GM12878 (cell line): ENCODE measurements around the gene NSUN2. TPM values are rescaled to one million over a fixed set of nuclear protein-coding genes. Genes with fewer than 3 reads are reported as not detected.

ENCODE experiments used
- BHLHE40 ChIP-seq, 2 experiments: fragments of 450-650 bp in 1 of 2; IDR thresholded peaks; 2 replicates each; pipeline ENCODE4 v1.6.1; 2011 to 2017; ENCODE audit warnings: low read depth in 2 of 2, borderline replicate concordance in 1 of 2, improper control_type of control experiment in 1 of 2, low read length in 1 of 2, mild to moderate bottlenecking in 1 of 2
- BMI1 ChIP-seq: fragments of 450-650 bp; IDR thresholded peaks from 2 replicates; pipeline ENCODE4 v1.6.1; 2016; ENCODE audit warnings: mild to moderate bottlenecking, moderate library complexity, borderline replicate concordance
- BRCA1 ChIP-seq: IDR thresholded peaks from 2 replicates; pipeline ENCODE4 v1.6.1; 2011; ENCODE audit warnings: low read depth, low read length, improper control_type of control experiment
- CBX3 ChIP-seq: fragments of 200-600 bp; sonication (generic); IDR thresholded peaks from 2 replicates; pipeline ENCODE4 v1.6.1; 2016; ENCODE audit warnings: low read depth, borderline replicate concordance
- CHD1 ChIP-seq: IDR thresholded peaks from 2 replicates; pipeline ENCODE4 v1.6.1; 2012; ENCODE audit warnings: low read depth, low read length, improper control_type of control experiment
- DPF2 ChIP-seq: fragments of 450-650 bp; IDR thresholded peaks from 2 replicates; pipeline ENCODE4 v1.6.1; 2017; ENCODE audit warnings: mild to moderate bottlenecking
- E2F4 ChIP-seq: IDR thresholded peaks from 2 replicates; pipeline ENCODE4 v1.6.1; 2012; ENCODE audit warnings: low read depth, low read length, improper control_type of control experiment
- ETV6 ChIP-seq, 2 experiments: fragments of 450-650 bp in 1 of 2; IDR thresholded peaks in 1 of 2; conservative IDR thresholded peaks in 1 of 2; 2 replicates each; pipeline ENCODE4 v1.6.1; 2014; ENCODE audit warnings: antibody characterized with exemption in 1 of 2, borderline replicate concordance in 1 of 2, low read depth in 1 of 2, mild to moderate bottlenecking in 1 of 2, moderate library complexity in 1 of 2
- EZH2 ChIP-seq: IDR thresholded peaks from 2 replicates; pipeline ENCODE4 v1.6.1; 2012; ENCODE audit warnings: low read depth, mild to moderate bottlenecking, control low read depth, inconsistent platforms, low read length, borderline replicate concordance; ENCODE audit not compliant: control insufficient read depth
- FOXM1 ChIP-seq: IDR thresholded peaks from 2 replicates; pipeline ENCODE4 v1.6.1; 2012; ENCODE audit warnings: low read depth, mild to moderate bottlenecking, inconsistent platforms, low read length, moderate library complexity
- HDAC6 ChIP-seq: fragments of 200-600 bp; sonication (generic); IDR thresholded peaks from one replicate; pipeline ENCODE4 v1.8.0; 2017; ENCODE audit warnings: antibody characterized with exemption; ENCODE audit not compliant: unreplicated experiment
- MLLT1 ChIP-seq: fragments of 450-650 bp; IDR thresholded peaks from 2 replicates; pipeline ENCODE4 v1.6.1; 2016; ENCODE audit warnings: mild to moderate bottlenecking
- MTA3 ChIP-seq: IDR thresholded peaks from 2 replicates; pipeline ENCODE4 v1.6.1; 2012; ENCODE audit warnings: low read length, inconsistent platforms, borderline replicate concordance
- NR2C1 ChIP-seq: fragments of 450-650 bp; IDR thresholded peaks from 2 replicates; pipeline ENCODE4 v1.6.1; 2017; ENCODE audit warnings: antibody characterized with exemption, mild to moderate bottlenecking, moderate library complexity
- PAX8 ChIP-seq: fragments of 450-650 bp; IDR thresholded peaks from 2 replicates; pipeline ENCODE4 v1.6.1; 2017; ENCODE audit warnings: mild to moderate bottlenecking, moderate library complexity
- RELA ChIP-seq: fragments of 450-650 bp; IDR thresholded peaks from 2 replicates; pipeline ENCODE4 v1.8.0; 2014; ENCODE audit warnings: borderline replicate concordance; ENCODE audit not compliant: partially characterized antibody
- RELB ChIP-seq: fragments of 450-650 bp; IDR thresholded peaks from 2 replicates; pipeline ENCODE4 v1.6.1; 2017; ENCODE audit warnings: low read depth, mild to moderate bottlenecking, moderate library complexity
- RFX5 ChIP-seq: IDR thresholded peaks from 2 replicates; pipeline ENCODE4 v1.6.1; 2011; ENCODE audit warnings: low read depth, low read length, improper control_type of control experiment
- SIX5 ChIP-seq: IDR thresholded peaks from 2 replicates; pipeline ENCODE4 v1.6.1; 2011; ENCODE audit warnings: mild to moderate bottlenecking, low read depth, low read length, moderate library complexity; ENCODE audit not compliant: severe bottlenecking
- SMAD5 ChIP-seq: IDR thresholded peaks from 2 replicates; pipeline ENCODE4 v1.6.1; 2016; ENCODE audit warnings: antibody characterized with exemption, low read depth
- SPI1 ChIP-seq: IDR thresholded peaks from 2 replicates; pipeline ENCODE4 v1.6.1; 2011; ENCODE audit warnings: low read depth, mild to moderate bottlenecking, low read length, moderate library complexity, borderline replicate concordance; ENCODE audit not compliant: insufficient read depth
- SRF ChIP-seq, 2 experiments: IDR thresholded peaks; 2 replicates each; pipeline ENCODE4 v1.6.1; 2011; ENCODE audit warnings: low read depth in 2 of 2, low read length in 2 of 2, mild to moderate bottlenecking in 1 of 2, moderate library complexity in 1 of 2
- SUPT20H ChIP-seq: IDR thresholded peaks from 2 replicates; pipeline ENCODE4 v1.6.1; 2011; ENCODE audit warnings: low read depth, mild to moderate bottlenecking, low read length, moderate library complexity, borderline replicate concordance; ENCODE audit not compliant: control insufficient read depth
- TCF12 ChIP-seq: IDR thresholded peaks from 2 replicates; pipeline ENCODE4 v1.6.1; 2011; ENCODE audit warnings: low read depth, mild to moderate bottlenecking, low read length
- WRNIP1 ChIP-seq: IDR thresholded peaks from 2 replicates; pipeline ENCODE4 v1.6.1; 2011; ENCODE audit warnings: low read depth, low read length, improper control_type of control experiment, borderline replicate concordance
- YY1 ChIP-seq: IDR thresholded peaks from 2 replicates; pipeline ENCODE4 v1.6.1; 2011; ENCODE audit warnings: low read depth, mild to moderate bottlenecking, low read length
- polyA plus RNA-seq, 11 experiments: library from polyadenylated mRNA; depleted of rRNA in 4 of 11; unstranded in 6 of 11; stranded (reverse) in 5 of 11; fragments of >200 nt; fragmentation: Nextera tagmentation in 4 of 11; fragmentation: Illumina TruSeq in 1 of 11; extraction: Ambion mirVana in 4 of 11; extraction: Trizol in 1 of 11; gene quantifications; 1 replicate in 1 of 11; 2 replicates in 10 of 11; pipeline versions ENCODE4 v1.2.1 to v1.2.3, GENCODE V29; 2011 to 2016; ENCODE audit warnings: inconsistent platforms in 2 of 11, missing spikeins in 2 of 11, low read depth in 1 of 11
- total RNA-seq, 4 experiments: library from RNA; depleted of rRNA in 3 of 4; stranded (reverse); fragments of >200 nt in 3 of 4; fragmentation: Illumina TruSeq in 1 of 4; extraction: Trizol in 1 of 4; gene quantifications; 2 replicates each; pipeline versions ENCODE4 v1.2.1 to v1.2.3, GENCODE V29; 2013 to 2021

The NSUN2 gene
- total and polyA plus RNA-seq, 10 of the 15 experiments (the other 5 are each of a cell fraction or from before 2014, with no cell fraction given): 8.0 to 112 (median 91.1) TPM

- no peak for TF ChIP-seq HDAC6
- TF ChIP-seq YY1: no peak
- no peak for TF ChIP-seq ETV6 (conservative IDR thresholded peaks at IDR 0.05 in 1 of 2, IDR thresholded peaks at IDR 0.05 in 1 of 2; ENCODE audit: borderline replicate concordance in 1 of 2, low read depth in 1 of 2)
- peak; percentile 99 for TF ChIP-seq TCF12
- no peak for TF ChIP-seq E2F4
- TF ChIP-seq CHD1: no peak
- no peak for TF ChIP-seq SPI1
- TF ChIP-seq BHLHE40 (IDR thresholded peaks at IDR 0.05; ENCODE audit: borderline replicate concordance in 1 of 2, low read depth in 2 of 2, low read length in 1 of 2): peak; percentile 81 to 91
- TF ChIP-seq MTA3: no peak
- no peak for TF ChIP-seq EZH2
- TF ChIP-seq RELA: no peak
- no peak for TF ChIP-seq CBX3
- no peak for TF ChIP-seq SIX5
- TF ChIP-seq BMI1: no peak
- TF ChIP-seq WRNIP1: no peak
- peak; percentile 55; the same call in 1 of the 2 replicates for TF ChIP-seq DPF2
- TF ChIP-seq SRF (IDR thresholded peaks at IDR 0.05; ENCODE audit: low read depth in 2 of 2, low read length in 2 of 2): no peak
- TF ChIP-seq RELB: no peak
- no peak for TF ChIP-seq FOXM1
- TF ChIP-seq NR2C1: no peak
- TF ChIP-seq SMAD5: no peak
- TF ChIP-seq RFX5: no peak
- no peak for TF ChIP-seq PAX8
- TF ChIP-seq BRCA1: no peak
- no peak for TF ChIP-seq MLLT1
- TF ChIP-seq SUPT20H: no peak
These were observed 19.2 kb upstream of the NSUN2 start (continued) for GRCh38 chr5:6652025-6652424.
